ENCODE results near the gene MMP19.
"Not testable (repeated sequence)": the region's sequence is repeated elsewhere in the genome, so short reads cannot be mapped to it uniquely, and the experiment has no call there.

Gene MMP19, protein sequence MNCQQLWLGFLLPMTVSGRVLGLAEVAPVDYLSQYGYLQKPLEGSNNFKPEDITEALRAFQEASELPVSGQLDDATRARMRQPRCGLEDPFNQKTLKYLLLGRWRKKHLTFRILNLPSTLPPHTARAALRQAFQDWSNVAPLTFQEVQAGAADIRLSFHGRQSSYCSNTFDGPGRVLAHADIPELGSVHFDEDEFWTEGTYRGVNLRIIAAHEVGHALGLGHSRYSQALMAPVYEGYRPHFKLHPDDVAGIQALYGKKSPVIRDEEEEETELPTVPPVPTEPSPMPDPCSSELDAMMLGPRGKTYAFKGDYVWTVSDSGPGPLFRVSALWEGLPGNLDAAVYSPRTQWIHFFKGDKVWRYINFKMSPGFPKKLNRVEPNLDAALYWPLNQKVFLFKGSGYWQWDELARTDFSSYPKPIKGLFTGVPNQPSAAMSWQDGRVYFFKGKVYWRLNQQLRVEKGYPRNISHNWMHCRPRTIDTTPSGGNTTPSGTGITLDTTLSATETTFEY

DNA sequence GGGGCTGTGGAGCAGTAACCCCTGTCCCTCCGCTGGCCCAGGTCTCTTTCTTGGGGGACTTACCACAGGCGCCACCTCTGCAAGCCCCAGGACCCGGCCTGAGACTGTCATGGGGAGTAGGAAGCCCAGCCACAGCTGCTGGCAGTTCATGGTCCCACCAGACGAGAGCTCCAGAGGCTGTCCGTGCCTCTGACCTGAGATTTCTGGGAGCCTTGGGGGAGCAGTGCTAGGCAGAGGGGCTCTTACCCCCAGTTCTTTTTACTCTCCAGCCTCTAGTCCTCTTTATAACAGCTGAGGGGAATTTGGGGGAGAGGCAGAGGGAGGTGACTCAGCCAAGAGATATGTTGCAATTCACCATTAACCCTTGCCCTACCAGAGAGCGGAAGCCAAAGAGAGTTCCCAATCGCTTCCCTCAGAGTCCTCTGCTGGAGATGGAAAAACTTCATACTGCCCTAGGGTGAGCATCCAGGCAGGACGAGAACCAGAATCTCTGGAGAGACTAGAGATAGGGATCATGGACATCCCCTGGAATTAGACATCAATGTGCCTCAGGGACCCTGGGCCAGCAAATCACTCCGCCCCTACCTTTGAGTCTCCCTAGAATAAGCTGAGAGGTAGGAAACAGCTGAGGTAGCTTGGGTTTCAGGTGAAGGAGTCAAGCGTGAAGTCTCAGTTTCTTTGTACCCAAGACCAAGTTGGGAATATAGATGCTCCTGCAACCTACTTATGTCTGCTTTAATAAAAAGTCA is at the start of gene MMP19:
Gene MMP19 (minus strand): TSS at position 256 of the 749 bp plus-strand sequence. CDS start 106 bp downstream, at position 150.
- DNase-seq (ENCODE audit: low read depth): no peak

DNA sequence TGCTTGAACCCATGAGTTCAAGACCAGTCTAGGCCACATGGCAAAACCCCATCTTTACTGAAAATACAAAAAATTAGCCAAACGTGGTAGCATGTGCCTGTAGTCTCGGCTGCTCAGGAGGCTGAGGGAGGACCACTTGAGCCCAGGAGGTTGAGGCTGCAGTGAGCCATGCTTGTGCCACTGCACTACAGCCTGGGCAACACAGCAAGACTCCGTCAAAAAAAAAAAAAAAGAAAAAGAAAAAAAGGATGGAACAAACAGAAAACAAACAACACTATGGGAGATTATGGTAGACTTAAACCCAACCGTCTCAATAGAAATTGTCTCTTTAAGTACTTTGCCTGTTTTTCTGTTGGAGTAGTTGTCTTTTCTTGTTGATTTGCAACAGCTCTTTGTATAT is 48.6 kb upstream of the MMP19 start:
- DNase-seq (ENCODE audit: low read depth): no peak

DNA sequence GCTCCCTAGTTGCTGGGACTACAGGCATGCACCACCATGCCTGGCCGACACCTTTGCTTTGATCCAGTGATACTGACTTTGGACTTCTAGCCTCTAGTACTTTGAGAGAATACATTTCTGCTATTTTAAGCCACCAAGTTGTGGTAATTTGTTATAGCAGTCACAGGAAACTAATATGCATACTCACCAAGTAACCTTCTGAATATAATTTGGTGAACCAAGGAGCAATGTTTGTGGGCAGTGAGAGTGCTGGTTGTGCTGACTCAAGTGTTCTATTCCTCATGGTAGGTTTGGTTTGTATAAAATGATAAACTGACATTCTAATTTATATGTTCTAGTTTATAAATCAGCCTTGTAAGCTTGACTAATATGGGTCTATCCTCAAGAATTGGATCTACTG is 42.4 kb upstream of the MMP19 start:
- no peak for DNase-seq (ENCODE audit: low read depth)

DNA sequence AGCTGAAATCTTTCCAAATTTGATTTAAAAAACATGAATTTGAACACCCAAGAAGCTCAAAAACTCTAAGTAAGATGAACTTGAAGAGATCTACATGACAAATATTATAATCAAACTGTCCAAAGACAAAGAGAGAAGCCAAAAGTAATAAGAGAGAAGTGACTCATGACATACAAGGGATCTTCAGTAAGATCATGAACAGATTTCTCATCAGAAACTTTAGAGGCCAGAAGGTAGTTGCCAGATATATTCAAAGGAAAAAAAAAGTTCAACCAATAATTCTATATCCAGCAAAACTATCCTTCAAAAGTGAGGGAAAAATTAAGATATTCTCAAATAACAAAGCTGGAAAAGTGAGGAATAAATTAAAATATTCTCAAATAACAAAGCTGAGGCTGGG is 35.1 kb upstream of the MMP19 start:
- DNase-seq (ENCODE audit: low read depth): no peak

DNA sequence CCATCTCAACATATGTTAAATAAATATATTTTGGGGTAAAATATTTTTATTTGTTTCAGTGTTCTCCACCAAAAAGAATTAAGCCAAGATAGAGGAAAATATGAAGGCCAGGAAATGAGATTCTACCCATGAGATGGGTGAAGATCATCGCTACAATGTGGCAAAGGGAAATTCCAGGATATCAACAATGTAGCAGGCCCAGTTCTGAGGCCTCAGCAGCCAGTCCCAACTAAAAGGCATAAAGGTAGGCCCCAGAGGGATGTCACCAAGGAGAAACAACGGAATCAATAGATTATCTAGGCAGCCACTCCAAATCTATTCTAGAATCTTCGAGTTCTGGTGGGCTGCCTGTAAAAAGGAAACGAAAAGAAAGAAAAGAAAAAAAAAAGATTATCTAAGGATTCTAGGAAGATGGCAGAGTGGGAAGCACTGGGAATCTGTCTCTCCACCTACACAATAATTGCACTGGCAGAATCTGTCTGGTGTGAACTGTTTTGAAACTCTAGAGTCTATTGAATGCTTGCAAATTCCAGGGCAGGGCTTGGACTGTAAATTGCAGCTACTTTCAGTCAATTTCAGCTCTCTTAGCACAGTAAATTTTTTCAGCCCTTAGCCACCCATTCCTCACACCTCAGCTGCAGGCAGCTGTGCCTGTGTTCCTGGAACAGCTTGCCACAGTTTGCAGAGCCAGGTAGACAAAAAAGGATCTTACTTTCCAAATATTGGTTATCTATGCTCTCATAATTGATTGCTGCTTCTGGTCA is 33.1 kb upstream of the MMP19 start:
- no peak for DNase-seq (ENCODE audit: low read depth)

DNA sequence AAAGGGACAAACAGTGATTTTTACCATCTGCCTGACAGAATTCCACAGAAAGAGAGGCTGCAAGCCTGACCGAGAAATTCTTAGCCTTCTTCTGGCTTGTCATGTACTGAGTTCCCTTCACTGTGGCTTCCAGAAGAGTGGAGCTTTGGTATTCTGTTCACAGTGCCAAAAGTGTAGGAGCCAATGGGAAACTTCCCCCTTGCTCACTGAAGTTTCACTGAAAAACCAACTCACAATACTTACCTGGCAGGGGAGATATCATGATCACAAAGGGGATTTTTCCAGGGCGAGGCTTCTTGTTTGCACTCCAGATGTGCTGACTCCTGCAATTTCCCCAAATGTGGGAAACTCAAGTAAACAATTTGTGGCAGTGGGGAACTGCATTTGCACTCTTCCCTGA is 31.7 kb upstream of the MMP19 start:
- no peak for DNase-seq (ENCODE audit: low read depth)

DNA sequence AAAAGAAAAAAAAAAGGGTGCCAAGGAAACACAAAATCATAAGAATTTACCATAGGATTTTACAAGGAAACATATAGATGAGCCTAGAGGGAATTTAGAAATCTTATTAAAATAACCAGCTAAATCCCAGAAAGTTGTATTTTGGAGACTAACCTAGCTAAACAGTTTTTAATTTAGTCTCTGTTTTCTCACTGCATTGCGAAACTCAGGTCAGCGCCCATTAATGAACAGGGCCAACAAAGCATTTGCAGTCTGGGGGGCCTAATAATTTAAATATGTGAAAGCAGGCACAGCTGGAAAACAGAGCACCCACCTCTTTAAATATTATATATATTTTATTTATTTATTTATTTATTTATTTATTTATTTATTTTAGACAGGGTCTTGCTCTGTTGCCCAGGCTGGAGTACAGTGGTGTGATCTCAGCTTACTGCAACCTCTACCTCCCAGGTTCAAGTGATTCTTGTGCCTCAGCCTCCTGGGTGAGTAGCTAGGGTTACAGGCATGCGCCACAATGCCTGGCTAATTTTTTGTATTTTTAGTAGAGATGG is 23.8 kb upstream of the MMP19 start:
- DNase-seq (ENCODE audit: low read depth): not testable (repeated sequence)

DNA sequence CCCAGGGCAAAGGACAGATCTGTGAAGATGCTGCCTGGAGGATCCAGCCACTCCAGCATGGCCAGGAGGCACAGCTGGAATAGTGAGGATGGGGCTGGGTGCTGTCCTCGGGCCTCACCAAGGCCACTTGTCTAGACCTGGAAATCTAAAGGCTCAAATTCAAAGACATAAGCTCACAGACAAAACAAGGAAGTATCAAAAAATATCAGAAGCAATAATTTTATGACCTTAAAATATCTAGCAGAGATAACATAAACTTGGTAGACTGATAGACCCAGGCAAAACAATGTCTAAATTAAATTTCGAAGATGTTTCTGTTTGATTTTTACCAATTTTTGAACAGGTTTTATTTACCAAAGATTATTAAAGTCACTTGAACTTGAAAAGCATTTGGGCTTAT is 22.6 kb upstream of the MMP19 start:
- no peak for DNase-seq (ENCODE audit: low read depth)

DNA sequence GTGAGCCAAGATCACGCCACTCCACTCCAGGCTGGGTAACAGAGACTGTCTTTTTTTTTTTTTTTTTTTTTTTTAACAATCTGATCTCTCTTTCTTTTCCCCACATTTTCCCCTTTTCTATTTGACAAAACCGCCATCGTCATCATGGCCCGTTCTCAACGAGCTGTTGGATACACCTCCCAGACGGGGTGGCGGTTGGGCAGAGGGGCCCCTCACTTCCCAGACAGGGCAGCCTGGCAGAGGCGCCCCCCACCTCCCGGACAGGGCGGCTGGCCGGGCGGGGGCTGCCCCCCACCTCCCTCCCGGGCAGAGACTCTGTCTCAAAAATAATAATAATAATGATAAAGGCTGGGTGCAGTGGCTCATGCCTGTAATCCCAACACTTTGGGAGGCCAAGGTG is 20.2 kb upstream of the MMP19 start:
- not testable (repeated sequence) for DNase-seq (ENCODE audit: low read depth)

DNA sequence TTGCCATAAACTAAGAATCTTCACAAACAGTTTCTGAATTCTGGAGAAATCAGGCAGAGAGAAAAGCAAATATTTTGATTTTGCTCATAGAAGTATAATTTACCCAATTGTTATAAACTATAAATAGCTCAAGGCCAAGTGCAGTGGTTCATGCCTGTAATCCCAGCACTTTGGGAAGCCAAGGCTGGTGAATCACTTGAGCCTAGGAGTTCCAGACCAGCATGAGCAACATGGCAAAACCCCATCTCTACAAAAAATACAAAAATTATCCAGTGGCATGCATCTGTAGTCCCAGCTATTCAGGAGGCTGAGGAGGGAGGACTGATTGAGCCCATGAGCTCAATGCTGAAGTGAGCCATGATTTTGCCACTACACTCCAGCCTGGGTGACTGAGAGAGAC is 19.6 kb upstream of the MMP19 start:
- DNase-seq (ENCODE audit: low read depth): no peak

DNA sequence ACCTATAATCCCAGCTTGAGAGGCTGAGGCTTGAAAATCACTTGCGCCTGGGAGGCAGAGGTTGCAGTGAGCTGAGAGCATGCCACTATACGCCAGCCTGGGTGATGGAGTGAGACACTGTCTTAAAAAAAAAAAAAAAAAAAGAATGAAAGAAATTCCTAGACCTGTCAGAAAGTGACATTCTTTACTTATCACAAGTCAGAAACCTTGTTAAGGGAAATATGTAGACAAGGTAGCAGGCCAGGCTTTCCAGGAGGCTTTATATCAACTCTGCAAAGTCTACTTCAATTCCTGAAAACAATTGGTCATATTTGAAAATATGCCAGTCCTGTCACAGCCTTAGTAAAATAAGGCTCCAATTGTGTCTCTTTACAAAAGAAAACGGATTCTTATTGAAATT is 19.1 kb upstream of the MMP19 start:
- DNase-seq (ENCODE audit: low read depth): no peak

DNA sequence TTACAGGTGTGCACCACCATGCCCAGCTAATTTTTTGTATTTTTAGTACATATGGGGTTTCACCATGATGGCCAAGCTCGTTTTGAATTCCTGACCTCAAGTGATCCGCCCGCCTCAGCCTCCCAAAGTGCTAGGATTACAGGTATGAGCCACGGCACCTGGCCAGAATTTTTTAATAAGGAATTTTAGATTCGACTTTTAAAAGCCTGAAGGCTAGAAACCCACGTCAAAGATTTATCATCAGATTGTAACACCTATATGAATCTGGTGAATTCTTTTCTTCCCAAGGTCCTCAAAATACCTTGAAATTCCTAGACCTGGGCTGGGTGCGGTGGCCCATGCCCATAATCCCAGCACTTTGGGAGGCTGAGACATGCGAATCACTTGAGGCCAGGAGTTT is 18.7 kb upstream of the MMP19 start:
- no peak for DNase-seq (ENCODE audit: low read depth)

DNA sequence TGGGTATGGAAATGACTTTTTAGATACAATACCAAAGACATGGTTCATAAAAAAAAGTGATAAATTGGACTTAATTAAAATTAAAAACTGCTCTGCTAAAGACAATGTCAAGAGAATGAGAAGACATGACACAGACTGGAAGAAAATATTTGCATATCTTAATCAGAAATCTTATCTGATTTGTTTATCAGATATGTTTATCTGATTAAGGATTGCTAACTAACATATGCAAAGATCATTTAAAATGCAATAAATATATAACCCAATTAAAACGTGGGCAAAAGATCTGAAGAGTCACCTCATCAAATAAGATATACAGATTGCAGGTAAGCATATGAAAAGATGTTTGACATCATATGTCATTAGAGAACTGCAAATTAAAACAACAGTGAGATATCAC is 10.0 kb upstream of the MMP19 start:
- no peak for DNase-seq (ENCODE audit: low read depth)

DNA sequence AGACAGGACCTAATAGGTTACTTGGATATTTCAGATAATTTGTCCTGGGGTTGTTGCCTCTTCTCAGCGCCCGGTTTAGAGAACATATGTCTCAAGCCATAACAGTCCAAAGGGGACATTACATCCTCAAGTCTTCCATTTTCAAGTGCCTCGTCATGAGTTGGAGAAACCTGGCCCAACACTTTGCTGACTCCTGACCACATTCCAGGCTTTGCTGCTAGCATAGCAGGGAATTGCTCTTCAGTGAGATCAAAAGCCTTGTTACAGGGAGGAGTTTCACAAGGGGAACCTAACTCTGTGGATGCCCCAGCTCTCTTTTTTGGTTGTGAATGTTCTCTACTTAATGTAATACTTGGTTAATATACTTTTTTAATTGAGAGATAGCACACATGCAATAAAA is 8.2 kb upstream of the MMP19 start:
- no peak for DNase-seq (ENCODE audit: low read depth)

DNA sequence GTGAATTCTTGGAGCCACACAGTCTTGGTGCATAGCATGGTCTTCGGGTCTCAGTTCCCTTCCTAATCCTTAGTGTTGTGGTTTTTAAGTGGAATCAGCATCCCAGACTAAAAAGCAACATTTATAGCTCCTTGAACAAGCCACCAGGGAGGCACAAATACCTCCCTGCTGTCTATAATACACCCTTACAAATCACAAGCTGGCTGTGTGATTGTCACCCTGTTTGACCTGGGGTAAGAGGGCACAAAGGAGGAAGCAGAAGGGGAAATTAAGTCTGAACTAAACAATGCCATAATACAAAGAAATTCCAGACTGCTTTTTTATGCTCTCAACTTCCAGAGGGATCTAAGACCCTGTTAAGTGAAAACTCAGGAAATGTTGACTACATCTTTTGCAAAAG is 7.7 kb upstream of the MMP19 start:
- DNase-seq (ENCODE audit: low read depth): no peak

DNA sequence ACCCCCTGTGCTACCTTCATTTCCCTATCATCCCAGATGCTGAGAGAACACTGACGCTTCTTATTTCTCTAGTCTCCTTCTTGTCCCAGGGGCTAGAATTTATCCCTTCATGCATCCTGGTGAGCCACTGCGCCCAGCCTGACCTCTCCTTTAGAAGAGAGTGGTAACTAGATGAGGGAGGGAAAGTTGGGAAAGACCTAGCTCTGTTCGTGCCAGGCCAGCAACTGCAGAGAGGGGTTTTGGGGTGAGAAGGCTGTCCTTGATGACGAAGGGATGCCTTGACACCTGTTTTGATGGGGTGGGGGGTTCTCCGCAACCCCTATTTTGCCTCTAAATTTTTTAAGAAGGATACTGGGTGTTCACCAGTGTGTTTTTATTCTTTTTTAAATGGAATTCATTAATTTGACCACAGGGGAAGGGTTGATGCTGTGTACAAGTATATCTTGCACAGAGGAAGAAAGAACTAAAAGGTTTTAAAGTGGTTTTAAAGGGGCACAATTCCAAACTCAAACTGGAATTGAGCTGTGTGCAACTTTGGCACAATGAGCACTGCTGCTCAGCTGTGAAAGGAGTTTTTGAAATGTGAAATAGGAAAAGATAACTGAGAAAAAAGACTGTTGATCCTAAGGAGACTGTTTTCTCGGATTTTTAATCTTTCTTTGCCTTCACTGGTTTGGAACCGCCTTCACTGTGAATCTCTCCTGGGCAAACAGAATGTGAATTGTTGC is 7.0 kb upstream of the MMP19 start:
- DNase-seq (ENCODE audit: low read depth): no peak

DNA sequence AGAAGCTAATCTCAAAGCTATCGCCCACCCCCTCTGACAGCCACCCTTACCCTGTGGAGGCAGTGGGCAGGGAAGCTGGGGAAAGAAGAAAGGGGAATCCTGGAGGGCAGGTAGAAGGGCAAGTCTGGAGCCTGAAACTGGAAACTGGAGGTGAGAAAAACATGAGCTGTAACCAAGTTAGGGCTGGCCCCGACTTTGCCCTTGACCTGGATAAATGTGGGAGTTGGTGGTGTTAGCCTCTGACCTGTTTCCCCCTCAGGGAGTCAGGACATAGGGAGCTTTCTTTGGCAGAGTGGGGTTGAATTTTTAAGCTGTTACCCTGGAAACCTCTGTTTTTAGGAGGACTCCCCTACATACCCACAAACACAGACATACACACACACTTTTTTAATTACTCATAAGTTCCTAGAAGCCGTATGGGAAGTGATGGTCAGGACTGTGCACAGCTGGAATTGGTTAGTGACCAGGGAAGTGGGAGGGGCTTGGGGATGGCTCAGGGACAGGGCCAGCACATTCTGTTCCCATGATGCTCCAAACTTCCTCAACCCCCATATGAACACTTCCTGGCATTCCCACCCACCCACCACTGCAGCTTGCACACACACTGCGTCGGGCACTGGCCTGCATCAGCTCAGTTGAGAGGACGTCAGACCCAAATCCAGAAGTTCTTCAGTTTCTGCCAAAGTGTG is 5.0 kb upstream of the MMP19 start:
- peak; percentile 74 for DNase-seq (ENCODE audit: low read depth)

DNA sequence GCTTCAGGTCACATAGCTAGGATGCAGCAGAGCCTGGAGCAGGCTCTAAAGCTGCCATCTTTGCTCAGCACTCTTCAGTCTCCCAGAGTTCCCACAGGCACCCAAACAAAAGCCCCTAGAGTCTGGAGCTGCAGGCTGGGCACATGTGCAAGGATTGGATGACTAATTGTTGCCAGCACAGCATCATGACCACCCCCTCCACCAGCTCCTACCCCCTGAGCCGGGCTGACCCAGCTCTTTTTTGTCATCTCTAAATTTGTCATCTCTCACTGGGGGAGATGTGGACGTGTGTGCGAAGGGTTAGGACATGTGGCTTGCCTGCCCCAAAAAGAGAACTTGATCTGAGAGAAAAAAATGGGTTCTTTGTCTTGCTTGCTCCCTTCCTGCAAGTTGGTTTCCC is 4.3 kb upstream of the MMP19 start:
- DNase-seq (ENCODE audit: low read depth): no peak

DNA sequence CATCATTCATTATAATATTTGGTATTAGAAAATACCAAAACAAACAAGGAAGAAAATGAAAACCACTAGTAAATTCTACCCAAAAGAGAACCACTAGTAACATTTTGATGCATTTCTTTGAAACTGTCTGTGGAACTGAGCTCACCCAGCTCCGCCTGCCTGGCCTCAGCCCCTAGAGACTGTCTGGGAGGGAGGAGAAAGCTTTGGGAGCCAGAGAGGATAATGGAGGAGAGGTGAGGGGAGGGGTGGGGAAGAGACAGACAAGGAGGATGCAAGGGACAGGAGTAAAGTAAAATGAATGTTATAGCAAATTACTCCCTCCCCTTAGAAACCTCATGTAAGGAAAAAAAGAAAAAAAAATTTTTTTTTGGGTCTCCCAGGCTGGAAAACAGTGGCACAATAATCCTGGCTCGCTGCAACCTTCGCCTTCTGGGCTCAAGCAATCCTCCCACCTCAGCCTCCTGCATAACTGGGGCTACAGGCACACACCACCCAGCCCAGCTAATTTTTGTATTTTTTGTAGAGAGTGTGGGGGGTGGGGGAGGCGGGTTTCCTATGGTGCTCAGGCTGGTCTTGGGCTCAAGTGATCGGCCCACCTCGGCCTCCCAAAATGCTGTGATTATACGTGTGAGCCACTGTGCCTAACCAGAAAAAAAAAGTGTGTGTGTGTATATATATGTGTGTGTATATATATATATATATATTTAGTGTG is 3.2 kb upstream of the MMP19 start:
- no peak for DNase-seq (ENCODE audit: low read depth)

DNA sequence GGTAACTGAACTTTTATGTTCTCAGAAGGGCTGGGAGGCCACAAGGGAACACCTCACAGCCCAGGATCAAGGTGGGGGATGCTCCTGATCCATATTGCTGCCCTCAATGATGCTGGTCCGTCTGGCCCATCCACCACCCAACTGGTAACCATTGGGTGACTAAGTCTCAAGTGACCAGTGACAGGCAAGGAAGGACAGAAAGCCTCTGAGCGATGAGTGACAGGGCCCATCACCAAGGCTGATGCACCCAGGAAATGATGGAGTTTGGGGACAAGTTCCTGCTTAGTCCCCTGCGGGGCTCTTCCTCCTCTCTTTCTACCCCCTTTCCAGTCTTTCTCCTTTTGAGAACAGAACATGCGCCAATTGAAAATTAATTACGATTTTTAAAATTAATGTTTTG is 2.6 kb upstream of the MMP19 start:
- no peak for DNase-seq (ENCODE audit: low read depth)

Measured in HS-27A (cell line).